NCI-H2029 (cell line): ENCODE results near the gene FGF1.
A peak's percentile ranks its signal among the peaks of the same experiment; 100 is the strongest.

Experiments
- DNase-seq: peaks from one replicate; lab custom pipeline; 2025; lab: John Stamatoyannopoulos, UW

FGF1 gene

DNA sequence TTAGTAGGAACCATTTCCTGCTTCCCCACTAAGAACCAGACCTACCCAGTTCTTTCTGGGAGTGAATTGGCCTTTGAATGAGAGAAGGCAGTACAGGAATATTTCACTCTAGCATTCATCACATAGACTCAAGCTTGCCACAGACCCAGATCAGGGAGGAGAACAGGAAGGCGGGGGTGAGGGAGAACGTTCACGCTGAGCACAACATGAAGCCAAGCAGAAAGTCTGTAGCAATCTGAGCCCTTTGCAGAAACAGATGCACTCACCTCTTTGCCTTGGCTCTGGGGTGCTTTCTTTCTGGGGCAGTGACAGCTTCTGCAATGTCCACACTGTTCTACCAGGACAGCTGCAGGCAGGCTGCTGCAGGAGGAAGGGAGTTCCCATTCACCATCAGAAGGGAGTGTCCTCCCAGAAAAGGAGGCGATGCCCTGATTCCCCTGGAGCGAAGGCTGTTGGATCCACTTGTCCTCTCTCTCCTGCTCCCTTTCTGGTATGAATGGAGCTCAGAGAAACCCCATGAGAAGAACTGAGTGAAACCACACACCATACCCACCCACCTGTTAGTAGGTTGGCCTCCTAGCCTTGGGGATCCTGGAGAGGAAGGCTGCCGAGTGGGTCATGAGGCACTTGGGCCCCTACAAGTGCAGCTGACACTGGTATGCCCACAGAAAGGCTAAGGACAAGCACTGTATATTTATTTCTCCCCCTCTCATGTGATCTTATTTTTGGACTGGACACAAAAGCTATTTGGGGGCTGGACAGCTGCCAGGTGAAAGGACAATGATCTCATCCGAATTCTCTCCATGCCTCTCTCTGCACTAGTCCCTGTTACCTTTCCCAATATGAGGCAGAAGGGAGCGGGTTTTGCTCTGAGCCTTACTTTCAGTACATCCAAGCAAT, 11.7 kb upstream of the FGF1 start:
- DNase-seq = peak; percentile 80

- no peak for DNase-seq
Measured at GRCh38 chr5:142696379-142696778, 10.5 kb upstream of the FGF1 start.

- no peak for DNase-seq
Measured at GRCh38 chr5:142694092-142694856, 8.4 kb upstream of the FGF1 start.

- DNase-seq = no peak
Measured at GRCh38 chr5:142692321-142692894, 6.5 kb upstream of the FGF1 start.

- peak; percentile 29 for DNase-seq
Measured at GRCh38 chr5:142690667-142691066, 4.8 kb upstream of the FGF1 start.

DNA sequence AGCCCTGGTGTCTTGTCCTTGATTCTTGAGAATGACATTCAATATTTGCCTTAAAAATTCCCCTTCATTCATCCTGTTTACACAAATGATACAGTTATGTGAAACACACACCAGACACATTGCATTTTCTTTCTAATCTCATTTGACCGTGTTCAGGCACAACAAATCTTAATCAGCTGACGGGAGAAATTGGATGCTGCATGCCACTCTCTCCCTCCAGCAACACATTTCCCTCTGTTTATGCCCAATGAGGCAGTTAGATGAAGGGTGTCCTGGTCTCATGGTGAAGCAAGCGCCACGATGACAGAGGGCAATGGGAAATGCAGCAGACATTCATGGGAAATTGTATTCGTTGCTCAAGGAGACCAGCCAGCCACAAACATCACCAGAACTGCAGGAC, 3.2 kb upstream of the FGF1 start:
- DNase-seq = no peak

- DNase-seq = no peak
Measured at GRCh38 chr5:142688281-142688989, 2.5 kb upstream of the FGF1 start.

- DNase-seq = no peak
Measured at GRCh38 chr5:142686968-142687367, 1.1 kb upstream of the FGF1 start.

DNA sequence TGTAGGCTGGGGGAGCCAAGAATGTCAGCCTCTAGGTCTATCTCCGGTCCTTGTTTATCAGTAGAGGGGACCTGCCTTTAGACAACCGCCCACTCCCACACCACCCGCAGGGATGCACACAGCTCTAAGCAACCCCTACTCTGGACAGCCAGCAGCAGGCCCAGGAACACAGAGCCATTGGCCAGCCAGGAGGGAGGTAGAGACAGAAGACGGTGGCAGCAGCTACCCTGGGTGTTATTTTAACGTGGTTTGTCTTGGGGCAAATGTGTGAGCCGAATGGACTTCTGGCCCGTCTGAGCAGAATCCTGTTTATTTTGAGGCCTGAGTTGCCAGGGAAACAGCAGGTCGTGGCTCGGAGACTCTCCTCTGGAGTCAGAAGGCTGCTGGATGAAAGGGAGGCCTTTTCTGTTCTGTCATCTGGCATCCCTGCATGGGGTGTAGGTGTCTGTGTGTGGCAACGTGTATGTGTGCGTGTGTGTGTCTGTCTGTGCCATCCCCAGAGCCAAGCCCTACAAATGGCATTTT, 382 bp upstream of the FGF1 start:
- DNase-seq = no peak

DNA sequence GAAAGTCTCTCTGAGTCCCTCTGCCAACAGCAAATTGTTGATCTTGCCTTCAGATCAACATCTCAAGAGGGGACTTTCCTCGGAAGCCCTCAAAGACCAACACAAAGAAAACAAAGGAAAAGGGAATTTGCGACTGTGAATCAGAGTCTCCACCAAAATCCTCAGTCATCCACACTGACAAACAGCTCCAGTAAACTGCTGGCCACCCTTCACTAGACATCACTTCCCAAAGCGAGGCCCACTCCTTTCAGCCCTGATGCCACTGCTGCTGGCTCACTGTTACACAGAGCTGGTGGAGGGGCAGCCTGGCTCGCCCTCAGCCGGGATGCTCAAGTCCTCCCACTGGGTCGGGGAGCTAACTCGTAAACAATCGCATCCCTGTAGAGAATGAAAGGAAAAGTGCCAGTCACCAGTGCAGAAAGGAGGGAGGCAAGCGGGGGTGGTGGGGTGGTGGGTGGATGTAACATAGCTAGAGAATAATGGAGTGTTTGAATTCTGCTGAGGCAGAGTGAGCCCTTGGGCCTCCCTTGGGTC, 1.3 kb downstream of the FGF1 start:
- no peak for DNase-seq

DNA sequence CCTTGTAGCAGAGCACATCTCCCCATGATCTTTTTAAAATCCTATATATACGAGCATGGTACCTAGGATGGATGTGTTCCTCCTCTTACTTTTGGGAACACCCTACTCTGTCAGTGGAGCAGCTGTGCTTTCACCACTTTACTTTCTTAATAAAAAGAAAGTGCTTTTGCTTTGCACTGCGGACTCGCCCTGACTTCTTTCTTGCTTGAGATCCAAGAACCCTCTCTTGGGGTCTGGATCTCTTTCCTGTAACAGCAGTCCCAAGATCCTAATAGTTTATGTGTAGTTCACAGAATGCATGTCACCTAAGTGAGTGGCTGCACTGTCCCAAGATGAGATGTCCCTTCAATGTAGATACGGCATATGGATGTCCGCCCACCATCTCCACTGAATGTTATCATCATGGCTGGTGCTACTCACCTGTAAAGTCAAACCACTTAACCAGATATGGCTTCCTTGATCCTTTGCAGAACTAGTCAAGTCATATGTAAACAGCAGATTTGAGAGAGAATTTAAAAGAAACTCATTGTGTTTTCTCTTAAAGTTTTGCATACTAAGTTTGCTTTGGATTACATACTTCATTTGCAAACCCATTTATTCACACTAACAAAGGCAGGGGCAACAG, 1.9 kb downstream of the FGF1 start:
- DNase-seq = no peak

GRCh38 chr5:142683116-142683515, 2.8 kb downstream of the FGF1 start:
- DNase-seq = no peak

- peak; percentile 65 for DNase-seq
Measured at GRCh38 chr5:142680605-142681259, 5.2 kb downstream of the FGF1 start.

- DNase-seq = no peak
Measured at GRCh38 chr5:142679744-142680143, 6.1 kb downstream of the FGF1 start.

GRCh38 chr5:142678529-142678928, 7.4 kb downstream of the FGF1 start:
- no peak for DNase-seq

DNA sequence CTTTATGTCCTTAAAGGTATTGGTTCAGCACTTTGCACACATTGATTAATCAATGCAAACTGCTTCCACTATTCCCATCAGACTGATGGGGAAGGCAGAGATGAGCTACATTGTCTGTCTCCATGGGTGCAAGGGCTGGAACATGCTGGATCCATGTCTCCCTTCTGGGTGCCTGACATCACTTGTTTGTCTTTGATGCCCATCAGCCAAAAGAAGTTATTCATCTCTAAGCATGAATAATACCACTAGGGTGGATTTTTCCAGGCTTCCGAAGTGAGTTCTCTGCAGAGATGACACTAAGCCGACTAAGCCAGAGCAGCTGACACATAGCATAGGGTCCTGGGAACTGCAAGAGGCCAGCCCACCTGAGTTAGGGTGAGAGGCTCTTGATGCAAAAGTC, 8.7 kb downstream of the FGF1 start:
- no peak for DNase-seq

DNA sequence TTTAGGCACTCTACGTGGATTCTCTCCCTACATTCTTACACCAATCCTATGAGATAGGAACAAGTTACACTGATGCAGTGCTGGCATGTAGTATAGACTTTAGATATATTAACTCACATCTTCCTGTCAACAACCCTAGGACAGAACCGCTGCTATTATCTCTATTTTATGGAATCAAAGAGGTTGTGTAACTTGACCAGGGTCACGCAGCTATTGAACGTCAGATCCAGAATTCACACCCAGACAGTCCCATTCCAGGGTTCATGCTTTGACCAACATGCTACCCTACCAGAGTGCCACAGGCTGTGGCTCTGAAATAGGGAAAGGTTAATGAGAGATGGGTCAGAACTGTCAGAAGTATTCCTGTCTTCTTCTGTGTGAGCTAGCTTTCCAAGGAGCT, 9.6 kb downstream of the FGF1 start:
- no peak for DNase-seq

- DNase-seq = no peak
Measured at GRCh38 chr5:142674531-142675469, 11.1 kb downstream of the FGF1 start.

DNA sequence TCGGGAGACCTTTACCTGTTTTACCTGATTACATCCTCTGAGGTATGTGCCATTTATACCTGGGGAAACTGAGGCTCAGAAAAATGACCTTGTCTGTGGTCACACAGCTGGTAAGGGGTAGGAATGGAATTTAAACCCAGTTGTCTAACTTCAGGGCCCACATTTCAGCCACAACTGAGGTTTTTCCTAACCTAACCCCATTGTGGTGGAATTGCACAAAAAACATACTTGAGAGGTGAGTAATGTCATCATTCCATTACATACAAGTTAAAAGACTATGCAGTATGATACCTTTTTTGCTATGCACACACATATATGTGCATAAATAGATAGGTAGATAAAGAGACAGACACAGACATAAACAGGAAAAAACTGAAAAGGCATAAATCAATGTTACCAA, 14.1 kb downstream of the FGF1 start:
- no peak for DNase-seq

GRCh38 chr5:142671266-142671665, 14.6 kb downstream of the FGF1 start:
- no peak for DNase-seq
